ENCODE data around the gene RILP.
A peak's percentile ranks its signal among the peaks of the same experiment; 100 is the strongest.
"Not testable (repeated sequence)": the region's sequence is repeated elsewhere in the genome, so short reads cannot be mapped to it uniquely, and the experiment has no call there.

The RILP gene

GRCh38 chr17:1649844-1650501, at the start of gene RILP:
Gene RILP, minus strand, starts transcription at chr17:1649866. Its CDS starts 62 bp downstream, at chr17:1649804.
- peak in 1 of 2 donors; percentile 29 for DNase-seq

GRCh38 chr17:1697681-1698080, 48.0 kb upstream of the RILP start:
- no peak for DNase-seq

GRCh38 chr17:1695365-1695764, 45.7 kb upstream of the RILP start:
- DNase-seq: no peak

- DNase-seq: no peak
Measured at GRCh38 chr17:1693339-1693738, 43.7 kb upstream of the RILP start.

- DNase-seq: no peak
Measured at GRCh38 chr17:1690544-1691221, 41.0 kb upstream of the RILP start.

GRCh38 chr17:1688405-1688804, 38.7 kb upstream of the RILP start:
- not testable (repeated sequence) for DNase-seq

- DNase-seq: no peak
Measured at GRCh38 chr17:1686086-1686485, 36.4 kb upstream of the RILP start.

GRCh38 chr17:1684378-1685189, 34.9 kb upstream of the RILP start, which contains the start of gene PRPF8:
Gene PRPF8, minus strand, starts transcription at chr17:1684867. Its CDS starts 296 bp downstream, at chr17:1684571.
- DNase-seq: peak; percentile 98 to 99

- peak in 1 of 2 donors; percentile 12 for DNase-seq
Measured at GRCh38 chr17:1683459-1683858, 33.8 kb upstream of the RILP start.

GRCh38 chr17:1676401-1676800, 26.7 kb upstream of the RILP start:
- no peak for DNase-seq

- DNase-seq: peak in 1 of 2 donors; percentile 28
Measured at GRCh38 chr17:1673041-1673785, 23.5 kb upstream of the RILP start.

- not testable (repeated sequence) for DNase-seq
Measured at GRCh38 chr17:1663934-1664333, 14.3 kb upstream of the RILP start.

GRCh38 chr17:1661045-1661444, 11.4 kb upstream of the RILP start:
- DNase-seq: no peak

GRCh38 chr17:1658100-1658499, 8.4 kb upstream of the RILP start:
- DNase-seq: no peak

GRCh38 chr17:1653735-1654134, 4.1 kb upstream of the RILP start:
- no peak for DNase-seq

GRCh38 chr17:1652794-1653193, 3.1 kb upstream of the RILP start:
- not testable (repeated sequence) for DNase-seq

- DNase-seq: no peak
Measured at GRCh38 chr17:1651559-1651844, 1.8 kb upstream of the RILP start.

- DNase-seq: no peak
Measured at GRCh38 chr17:1650731-1651558, 1.3 kb upstream of the RILP start.

GRCh38 chr17:1648963-1649843, 463 bp downstream of the RILP start:
- DNase-seq: peak; percentile 95 to 96

- DNase-seq: no peak
Measured at GRCh38 chr17:1648173-1648962, 1.3 kb downstream of the RILP start.
